Measurements from ENCODE around the gene BTBD17. TPM values are rescaled to one million over a fixed set of nuclear protein-coding genes. Genes with fewer than 3 reads are reported as not detected.

BTBD17 gene
- total RNA-seq, 1 donor from 2014 or later: not detected

- H3K27ac ChIP-seq: no peak overlapping the region
- TF ChIP-seq CTCF (IDR thresholded peaks at IDR 0.05): no peak
- H3K36me3 ChIP-seq: no peaks in the 10 kb centered on the region
- peaks cover 55% of the 10 kb centered on the region for H3K27me3 ChIP-seq (ENCODE audit: low read depth)
- ATAC-seq: no peak
- peaks cover 6% of the 10 kb centered on the region for H3K4me1 ChIP-seq
- intact Hi-C loops (cut with DNase I): no loop called here
- H3K9me3 ChIP-seq: no peaks in the 10 kb centered on the region
- H3K4me3 ChIP-seq: no peak overlapping the region
- DNase-seq: no peak
These were observed 369 bp upstream of the BTBD17 start for GRCh38 chr17:74362069-74362405.

DNA sequence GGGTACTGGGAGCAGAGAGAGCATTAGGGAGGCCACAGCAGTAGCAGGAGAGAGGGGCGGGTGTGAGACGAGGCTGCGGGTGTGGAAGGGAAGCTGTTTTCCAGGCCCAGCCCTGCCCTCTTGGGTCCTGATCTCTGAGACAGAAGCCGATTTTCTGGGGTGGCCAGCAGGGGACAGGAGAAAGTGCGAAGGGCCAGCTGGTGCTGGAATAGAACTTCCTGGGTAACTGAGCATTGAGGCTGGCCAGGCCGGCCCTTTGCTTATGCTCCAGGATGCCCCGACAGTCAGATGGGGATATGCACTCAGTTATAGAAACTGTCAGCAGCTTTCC is 804 bp downstream of the BTBD17 start:
- H3K4me3 ChIP-seq: no peak overlapping the region
- no peaks in the 10 kb centered on the region for H3K9me3 ChIP-seq
- H3K4me1 ChIP-seq: peaks cover 8% of the 10 kb centered on the region
- no peak for TF ChIP-seq CTCF (IDR thresholded peaks at IDR 0.05)
- no peak overlapping the region for H3K27ac ChIP-seq
- ATAC-seq (no peak), DNase-seq (no peak)
- H3K36me3 ChIP-seq: no peaks in the 10 kb centered on the region
- peaks cover 67% of the 10 kb centered on the region for H3K27me3 ChIP-seq (ENCODE audit: low read depth)
- intact Hi-C loops (cut with DNase I): no loop called here

GRCh38 chr17:74359916-74360315 is 1.8 kb downstream of the BTBD17 start:
- peaks cover 8% of the 10 kb centered on the region for H3K4me1 ChIP-seq
- no peak overlapping the region for H3K4me3 ChIP-seq
- no peak for DNase-seq
- H3K9me3 ChIP-seq: no peaks in the 10 kb centered on the region
- intact Hi-C loops (cut with DNase I): no loop called here
- H3K27me3 ChIP-seq (ENCODE audit: low read depth): peaks cover 76% of the 10 kb centered on the region
- no peak overlapping the region for H3K27ac ChIP-seq
- ATAC-seq: no peak
- no peak for TF ChIP-seq CTCF (IDR thresholded peaks at IDR 0.05)
- no peaks in the 10 kb centered on the region for H3K36me3 ChIP-seq

DNA sequence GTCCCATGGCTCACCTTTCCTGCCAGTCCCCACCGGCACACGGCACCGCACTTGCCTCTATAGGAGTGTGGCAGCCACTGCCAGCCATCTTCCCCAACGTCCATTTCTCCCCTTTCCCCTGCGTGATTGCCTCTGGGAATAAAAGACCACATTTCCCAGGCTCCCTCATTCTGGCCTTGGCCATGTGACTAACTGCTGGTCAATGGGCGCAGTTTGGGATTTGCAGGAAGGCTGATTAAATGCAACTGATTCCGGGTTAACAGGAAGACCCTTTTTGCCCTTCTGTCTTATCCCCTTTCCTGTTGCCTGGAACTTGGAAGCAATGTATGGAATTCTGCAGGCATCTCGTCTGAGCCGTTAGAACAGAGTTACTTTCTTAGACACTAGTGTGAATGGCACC is 3.0 kb downstream of the BTBD17 start:
- H3K4me1 ChIP-seq: peaks cover 8% of the 10 kb centered on the region
- intact Hi-C loops (cut with DNase I): no loop called here

GRCh38 chr17:74357466-74357809 is 4.2 kb downstream of the BTBD17 start:
- intact Hi-C loops (cut with DNase I): no loop called here
- DNase-seq (no peak), ATAC-seq (no peak)
- H3K27me3 ChIP-seq (ENCODE audit: low read depth): peaks cover 99% of the 10 kb centered on the region
- peak overlapping the region; percentile 19 for H3K4me3 ChIP-seq
- no peak overlapping the region for H3K27ac ChIP-seq
- H3K9me3 ChIP-seq: no peaks in the 10 kb centered on the region
- H3K36me3 ChIP-seq: no peaks in the 10 kb centered on the region
- H3K4me1 ChIP-seq: peaks cover 8% of the 10 kb centered on the region
- TF ChIP-seq CTCF (IDR thresholded peaks at IDR 0.05): no peak

More for the DNA sequence above, 3.0 kb downstream of the BTBD17 start:
- Histone ChIP-seq H3K27me3 (ENCODE audit: low read depth) (peaks cover 88% of the 10 kb centered on the region), H3K4me3 (no peak overlapping the region), H3K27ac (no peak overlapping the region), H3K9me3 (no peaks in the 10 kb centered on the region), H3K36me3 (no peaks in the 10 kb centered on the region)
- no peak for DNase-seq
- ATAC-seq: no peak
- TF ChIP-seq CTCF (IDR thresholded peaks at IDR 0.05): no peak
